Peyer's patch (tissue), 4 donors: ENCODE measurements around the gene PTS.

Experiments
- CTCF ChIP-seq, 6 experiments: fragments of 450-650 bp in 4 of 6; fragments of 200-600 bp in 2 of 6; sonication (generic) in 1 of 6; IDR thresholded peaks; one replicate each; pipeline ENCODE4 v1.5.1; 2017 to 2019; ENCODE audit warnings: antibody characterized with exemption in 6 of 6, mild to moderate bottlenecking in 3 of 6, moderate library complexity in 1 of 6
- POLR2A ChIP-seq, 2 donors: fragments of 450-650 bp; IDR thresholded peaks; one replicate each; pipeline ENCODE4 v1.5.1; 2017; ENCODE audit warnings: antibody characterized with exemption in 2 of 2, mild to moderate bottlenecking in 2 of 2, moderate library complexity in 2 of 2

GRCh38 chr11:112226062-112226830 is at the start of gene PTS:
- TF ChIP-seq CTCF (IDR thresholded peaks at IDR 0.05) (peak in 1 of 6 experiments; percentile 12), POLR2A (IDR thresholded peaks at IDR 0.05) (peak; percentile 94 to 95)
